BLaER1 treated with 17β-estradiol and CSF1 and Interleukin-3, amounts not matched to agents 10 nM and 100 nM (cell line): ENCODE results near the gene UNC93B1.
A peak's percentile ranks its signal among the peaks of the same experiment; 100 is the strongest.

ENCODE experiments used
- H3K27ac ChIP-seq, 11 experiments: shearing (Covaris generic); formaldehyde crosslinking; 2 replicates each; pipeline ENCODE4 v1.8.1; 2022
- H3K27me3 ChIP-seq, 11 experiments: shearing (Covaris generic); formaldehyde crosslinking; 2 replicates each; pipeline ENCODE4 v1.8.1; 2022
- H3K36me3 ChIP-seq, 11 experiments: shearing (Covaris generic); formaldehyde crosslinking; 2 replicates each; pipeline ENCODE4 v1.8.1; 2022
- H3K4me1 ChIP-seq, 10 experiments: shearing (Covaris generic); formaldehyde crosslinking; 2 replicates each; pipeline ENCODE4 v1.8.1; 2022
- H3K4me2 ChIP-seq, 11 experiments: shearing (Covaris generic); formaldehyde crosslinking; 2 replicates each; pipeline ENCODE4 v1.8.1; 2022
- H3K4me3 ChIP-seq, 10 experiments: shearing (Covaris generic); formaldehyde crosslinking; 2 replicates each; pipeline ENCODE4 v1.8.1; 2022
- H3K9ac ChIP-seq, 11 experiments: shearing (Covaris generic); formaldehyde crosslinking; 2 replicates each; pipeline ENCODE4 v1.8.1; 2022
- H3K9me3 ChIP-seq, 11 experiments: shearing (Covaris generic); formaldehyde crosslinking; replicated peaks in 1 of 11; 2 replicates each; pipeline ENCODE4 v1.8.1; 2022
- H4K20me1 ChIP-seq, 11 experiments: shearing (Covaris generic); formaldehyde crosslinking; 2 replicates each; pipeline ENCODE4 v1.8.1; 2022
- Cebpa-rat ChIP-seq, 11 experiments: shearing (Covaris generic); IDR thresholded peaks; 2 replicates each; pipeline ENCODE4 v1.8.1; 2022

The UNC93B1 gene

DNA sequence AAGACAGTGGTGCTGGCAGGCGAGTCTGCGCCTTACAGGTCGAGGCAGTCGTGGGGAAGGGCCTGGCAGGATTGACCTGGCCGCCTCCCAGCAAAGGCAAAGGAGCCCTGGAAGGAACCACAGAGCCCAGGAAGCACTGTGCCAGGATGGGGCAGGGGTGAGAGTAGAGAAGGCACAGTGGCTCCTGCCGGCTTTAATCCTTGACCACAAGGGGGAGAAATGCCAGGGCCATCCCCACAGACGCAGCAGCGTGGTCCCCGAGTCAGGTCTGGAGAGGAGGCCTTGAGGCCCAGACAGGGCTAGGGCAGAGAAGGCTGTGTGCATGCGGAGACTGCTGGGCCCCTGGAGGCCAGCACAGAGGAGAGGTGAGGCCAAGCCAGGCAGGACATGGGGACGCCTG, 16.7 kb upstream of the UNC93B1 start:
- Histone ChIP-seq H3K9me3 (peaks cover 0 to 7% (median 0%) of the 10 kb centered on the region in 11 experiments; a peak in 4 of 22 replicates), H4K20me1 (peaks cover 0 to 57% (median 10%) of the 10 kb centered on the region in 11 experiments; a peak in 11 of 22 replicates), H3K27ac (peak overlapping the region in 5 of 11 experiments; percentile 1 to 29 (median 21); a peak in 6 of 22 replicates), H3K4me1 (peaks cover 44 to 66% (median 55%) of the 10 kb centered on the region in 10 experiments), H3K36me3 (peaks cover 6 to 74% (median 42%) of the 10 kb centered on the region in 11 experiments; a peak in 17 of 22 replicates), H3K4me2 (peak overlapping the region; percentile 11 to 83 (median 60); a peak in 20 of 22 replicates), H3K4me3 (no peak overlapping the region), H3K27me3 (no peaks in the 10 kb centered on the region), H3K9ac (peak overlapping the region in 8 of 11 experiments; percentile 3 to 54 (median 36); a peak in 11 of 22 replicates)
- no peak for TF ChIP-seq Cebpa-rat (IDR thresholded peaks at IDR 0.05)

DNA sequence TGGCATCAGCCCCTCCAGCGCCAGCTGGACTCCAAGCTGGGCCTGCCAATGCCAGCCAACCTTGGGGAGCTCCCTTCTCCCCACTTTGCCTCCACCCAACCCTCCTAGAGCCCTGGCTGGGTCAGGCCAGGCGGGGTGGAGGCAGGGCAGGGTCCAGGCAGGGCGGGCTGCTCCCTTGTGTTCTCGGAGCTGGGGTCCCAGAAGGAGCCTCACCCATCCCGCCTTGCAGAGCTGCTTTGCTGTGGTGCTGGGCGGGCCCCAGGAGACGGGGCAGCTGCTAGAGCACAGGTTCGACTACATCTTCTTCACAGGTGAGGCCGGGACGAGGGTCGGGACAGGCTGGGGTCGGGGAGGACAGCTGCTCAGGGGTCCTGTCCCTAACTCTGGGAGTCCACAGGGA, 15.6 kb upstream of the UNC93B1 start:
- H3K36me3 ChIP-seq, result peaks cover 3 to 70% (median 33%) of the 10 kb centered on the region in 11 experiments; a peak in 17 of 22 replicates
- peaks cover 0 to 64% (median 16%) of the 10 kb centered on the region in 11 experiments; a peak in 12 of 22 replicates for H4K20me1 ChIP-seq
- H3K27ac ChIP-seq, result 0 out of 22 replicates have a peak overlapping the region, but pooled peaks of 1 of the 11 experiments have one; percentile 29
- no peaks in the 10 kb centered on the region for H3K27me3 ChIP-seq
- H3K9me3 ChIP-seq, result peaks cover 0 to 5% (median 0%) of the 10 kb centered on the region in 11 experiments; a peak in 4 of 22 replicates
- TF ChIP-seq Cebpa-rat (IDR thresholded peaks at IDR 0.05), result no peak
- H3K9ac ChIP-seq, result peak overlapping the region in 5 of 11 experiments; percentile 0 to 51 (median 19); a peak in 5 of 22 replicates
- H3K4me3 ChIP-seq, result no peak overlapping the region
- H3K4me2 ChIP-seq, result peak overlapping the region in 1 of 11 experiments; percentile 11; a peak in 1 of 22 replicates
- peaks cover 46 to 67% (median 57%) of the 10 kb centered on the region in 10 experiments for H3K4me1 ChIP-seq

DNA sequence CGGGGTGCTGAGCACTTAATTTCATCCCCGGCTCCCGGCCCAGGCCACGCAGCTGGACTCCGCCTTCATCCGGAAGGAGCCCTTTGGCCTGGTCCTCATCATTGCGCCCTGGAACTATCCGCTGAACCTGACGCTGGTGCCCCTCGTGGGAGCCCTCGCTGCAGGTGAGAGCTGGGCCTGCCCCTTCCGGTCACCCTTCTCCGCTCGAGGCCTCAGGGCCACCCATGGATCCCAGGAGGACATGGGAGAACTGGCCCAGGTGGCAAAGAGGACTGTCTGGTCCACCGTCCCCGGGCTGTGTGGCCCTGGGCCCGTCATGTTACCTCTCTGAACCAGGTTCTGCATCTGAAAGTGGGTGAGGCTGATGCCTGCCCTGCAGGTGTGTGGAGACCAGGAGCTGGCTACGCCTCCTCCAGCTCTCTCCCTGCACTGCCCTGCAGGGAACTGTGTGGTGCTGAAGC, 14.9 kb upstream of the UNC93B1 start:
- H3K4me2 ChIP-seq, result peak overlapping the region in 1 of 11 experiments; percentile 76; a peak in 1 of 22 replicates
- H3K27ac ChIP-seq, result no peak overlapping the region
- no peak for TF ChIP-seq Cebpa-rat (IDR thresholded peaks at IDR 0.05)
- peaks cover 0 to 65% (median 26%) of the 10 kb centered on the region in 11 experiments; a peak in 14 of 22 replicates for H3K36me3 ChIP-seq
- H3K4me1 ChIP-seq, result peaks cover 54 to 74% (median 65%) of the 10 kb centered on the region in 10 experiments
- H3K4me3 ChIP-seq, result no peak overlapping the region
- peaks cover 0 to 64% (median 16%) of the 10 kb centered on the region in 11 experiments; a peak in 12 of 22 replicates for H4K20me1 ChIP-seq
- H3K9ac ChIP-seq, result peak overlapping the region in 1 of 11 experiments; percentile 30; a peak in 1 of 22 replicates
- no peaks in the 10 kb centered on the region for H3K27me3 ChIP-seq
- H3K9me3 ChIP-seq, result no peaks in the 10 kb centered on the region; a peak in 1 of 22 replicates

DNA sequence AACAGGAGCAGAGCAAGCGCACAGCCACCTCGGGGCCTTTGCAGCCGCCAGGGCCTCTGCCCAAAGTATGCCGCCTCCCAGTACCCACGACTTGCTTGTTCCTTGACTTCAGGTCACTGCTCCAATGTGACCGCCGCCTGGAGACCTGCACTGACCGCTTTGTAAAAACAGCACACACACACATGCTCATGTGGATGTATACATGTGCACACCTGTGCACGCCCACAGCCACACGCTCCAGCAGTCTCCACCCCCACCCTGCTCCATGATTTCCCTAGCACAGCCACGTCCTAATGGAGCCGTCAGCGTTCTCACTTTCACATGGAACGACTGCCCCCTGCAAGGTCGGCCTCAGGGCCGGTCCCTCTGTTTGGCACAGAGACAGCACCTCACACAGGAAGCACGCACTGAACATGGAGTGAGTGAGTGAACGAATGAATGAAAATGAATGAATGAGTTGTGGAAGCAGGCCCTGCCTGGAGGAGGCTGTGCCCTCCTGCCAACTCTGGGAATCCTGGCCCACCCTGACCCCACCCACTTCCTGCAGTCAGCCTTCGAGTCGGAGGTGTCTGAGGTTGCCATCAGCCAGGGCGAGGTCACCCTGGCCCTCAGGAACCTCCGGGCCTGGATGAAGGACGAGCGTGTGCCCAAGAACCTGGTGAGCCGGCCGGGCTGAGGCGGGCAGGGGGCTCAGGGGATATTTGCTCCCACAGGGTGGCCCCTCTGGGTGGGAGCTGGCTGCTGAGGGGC, 14.3 kb upstream of the UNC93B1 start:
- Histone ChIP-seq H3K4me2 (peak overlapping the region in 1 of 11 experiments; percentile 76; a peak in 3 of 22 replicates), H3K27ac (0 out of 22 replicates have a peak overlapping the region, but pooled peaks of 2 of the 11 experiments have one; percentile 23 to 53), H3K27me3 (no peaks in the 10 kb centered on the region), H3K9ac (peak overlapping the region in 4 of 11 experiments; percentile 39 to 68 (median 62); a peak in 3 of 22 replicates), H3K36me3 (peaks cover 0 to 65% (median 23%) of the 10 kb centered on the region in 11 experiments; a peak in 12 of 22 replicates), H3K9me3 (no peaks in the 10 kb centered on the region), H4K20me1 (peaks cover 0 to 64% (median 16%) of the 10 kb centered on the region in 11 experiments; a peak in 12 of 22 replicates), H3K4me1 (peaks cover 60 to 80% (median 71%) of the 10 kb centered on the region in 10 experiments), H3K4me3 (no peak overlapping the region)
- no peak for TF ChIP-seq Cebpa-rat (IDR thresholded peaks at IDR 0.05)

DNA sequence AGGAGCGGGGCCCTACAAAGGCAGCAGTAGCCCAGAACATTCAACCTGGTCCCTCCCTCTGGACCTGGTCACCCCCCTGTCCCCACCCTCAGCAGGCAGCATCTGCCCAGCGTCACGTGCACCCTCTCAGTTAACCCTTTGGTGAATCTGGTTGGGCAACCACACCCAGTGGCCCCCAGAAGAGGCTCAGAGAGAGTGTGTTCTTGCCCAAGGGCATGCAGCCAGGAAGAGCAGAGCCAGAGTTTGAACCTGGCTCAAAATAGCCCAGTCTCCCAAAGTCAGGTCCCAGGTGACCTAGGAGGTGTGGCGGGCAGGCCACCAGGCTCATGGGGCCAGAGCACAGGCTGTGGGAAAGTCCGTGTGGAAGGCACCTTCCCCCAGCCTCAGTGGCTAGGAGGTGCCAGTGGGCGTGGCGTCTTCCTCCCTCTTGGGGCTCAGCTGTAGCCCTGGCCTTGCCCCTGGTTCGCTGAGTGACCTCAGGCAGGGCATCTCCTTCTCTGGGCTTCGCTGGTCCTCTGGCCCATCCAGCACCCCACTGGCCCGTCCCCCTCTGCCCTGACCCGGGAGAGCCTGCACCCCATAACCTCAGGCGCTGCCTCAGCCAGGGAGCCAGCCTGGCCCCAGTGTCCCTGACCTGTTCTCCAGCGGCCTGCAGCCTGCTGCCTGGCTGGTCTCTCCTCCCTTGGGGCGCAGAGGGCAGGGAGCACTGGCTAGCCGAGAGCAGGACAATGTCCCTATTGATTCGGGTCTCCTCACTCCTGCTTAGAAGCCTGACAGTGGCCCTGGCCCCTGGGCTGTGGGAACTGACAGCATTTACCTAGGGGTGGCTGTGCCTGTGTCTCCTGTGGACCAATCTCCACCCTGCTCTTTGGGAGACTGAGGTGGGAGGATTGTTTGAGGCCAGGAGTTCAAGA, 13.3 kb upstream of the UNC93B1 start:
- H3K4me1 ChIP-seq, result peaks cover 70 to 90% (median 81%) of the 10 kb centered on the region in 10 experiments
- H3K9me3 ChIP-seq, result no peaks in the 10 kb centered on the region
- H3K9ac ChIP-seq, result peak overlapping the region; percentile 7 to 68 (median 53); a peak in 19 of 22 replicates
- H3K27ac ChIP-seq, result peak overlapping the region in 9 of 11 experiments; percentile 23 to 62 (median 53); a peak in 15 of 22 replicates
- H4K20me1 ChIP-seq, result peaks cover 0 to 64% (median 16%) of the 10 kb centered on the region in 11 experiments; a peak in 12 of 22 replicates
- peaks cover 0 to 61% (median 14%) of the 10 kb centered on the region in 11 experiments; a peak in 11 of 22 replicates for H3K36me3 ChIP-seq
- H3K4me2 ChIP-seq, result peak overlapping the region; percentile 62 to 84 (median 76)
- H3K4me3 ChIP-seq, result peak overlapping the region in 1 of 10 experiments; percentile 20; a peak in 1 of 20 replicates
- no peaks in the 10 kb centered on the region for H3K27me3 ChIP-seq
- 0 out of 22 replicates have a peak, but pooled peaks of 1 of the 11 experiments have one; percentile 20 for TF ChIP-seq Cebpa-rat (IDR thresholded peaks at IDR 0.05)

DNA sequence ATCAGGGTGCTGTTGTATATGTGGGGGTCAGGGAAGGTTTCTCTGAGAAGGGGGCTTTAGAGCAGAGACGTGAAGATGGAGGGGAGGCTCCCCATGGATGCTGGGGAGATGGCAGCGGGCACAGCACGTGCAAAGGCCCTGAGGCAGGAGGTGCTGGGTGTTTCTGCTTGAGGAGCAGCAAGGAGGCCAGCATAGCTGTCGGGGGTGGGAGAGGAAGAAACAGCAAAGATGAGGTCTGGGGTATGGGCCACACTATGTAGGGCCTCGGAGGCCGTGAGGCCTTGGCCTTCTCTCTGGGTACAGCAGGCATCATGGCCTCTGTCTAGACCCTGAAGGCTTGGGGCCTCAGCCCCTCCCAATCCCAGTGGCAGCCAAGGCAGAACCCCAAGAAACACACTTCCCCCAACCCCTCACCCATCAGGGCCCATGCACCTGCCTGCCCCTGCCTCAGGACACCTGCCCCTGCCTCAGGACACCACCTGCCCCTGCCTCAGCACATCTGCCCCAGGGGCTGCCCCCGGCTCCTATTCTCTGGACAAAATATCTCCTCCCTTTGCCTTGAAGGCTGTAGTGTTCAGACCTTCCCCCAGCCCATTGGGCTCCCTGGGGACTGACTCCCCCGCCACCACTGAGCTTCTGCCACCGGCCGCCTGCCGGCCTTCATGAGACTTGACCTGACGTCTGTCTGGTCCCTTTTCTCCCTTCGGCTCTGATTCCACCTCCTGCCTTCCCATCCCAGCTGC, 12.4 kb upstream of the UNC93B1 start:
- H3K27ac ChIP-seq, result peak overlapping the region in 8 of 11 experiments; percentile 23 to 62 (median 56); a peak in 14 of 22 replicates
- H3K9me3 ChIP-seq, result no peaks in the 10 kb centered on the region
- peaks cover 0 to 60% (median 16%) of the 10 kb centered on the region in 11 experiments; a peak in 12 of 22 replicates for H4K20me1 ChIP-seq
- TF ChIP-seq Cebpa-rat (IDR thresholded peaks at IDR 0.05), result no peak
- H3K4me3 ChIP-seq, result no peak overlapping the region
- H3K27me3 ChIP-seq, result no peaks in the 10 kb centered on the region
- peak overlapping the region; percentile 62 to 84 (median 76) for H3K4me2 ChIP-seq
- H3K36me3 ChIP-seq, result peaks cover 0 to 52% (median 6%) of the 10 kb centered on the region in 11 experiments; a peak in 10 of 22 replicates
- peak overlapping the region; percentile 7 to 68 (median 53); a peak in 19 of 22 replicates for H3K9ac ChIP-seq
- H3K4me1 ChIP-seq, result peaks cover 73 to 95% (median 84%) of the 10 kb centered on the region in 10 experiments

DNA sequence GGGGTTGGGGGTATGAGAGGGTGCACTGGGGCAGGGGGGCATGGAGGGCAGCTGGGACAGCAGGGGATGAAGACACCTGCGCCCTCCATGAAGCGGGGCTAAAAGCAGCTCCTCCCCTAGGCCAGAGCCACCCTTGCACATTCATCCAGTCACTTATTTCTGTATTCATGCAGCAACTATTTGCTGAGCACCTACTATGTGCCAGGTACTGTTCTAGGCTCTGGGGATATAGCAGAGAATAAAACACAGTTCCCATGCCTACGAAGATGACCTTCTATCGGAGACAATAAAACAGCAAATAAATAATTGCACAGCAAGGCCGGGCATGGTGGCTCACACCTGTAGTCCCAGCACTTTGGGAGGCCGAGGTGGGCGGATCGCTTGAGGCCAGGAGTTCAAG, 11.6 kb upstream of the UNC93B1 start:
- H3K27me3 ChIP-seq, result no peaks in the 10 kb centered on the region
- peaks cover 0 to 49% (median 6%) of the 10 kb centered on the region in 11 experiments; a peak in 9 of 22 replicates for H3K36me3 ChIP-seq
- peak overlapping the region in 1 of 11 experiments; percentile 77; a peak in 2 of 22 replicates for H3K9ac ChIP-seq
- H3K4me1 ChIP-seq, result peaks cover 73 to 95% (median 84%) of the 10 kb centered on the region in 10 experiments
- H3K27ac ChIP-seq, result peak overlapping the region in 7 of 11 experiments; percentile 95 to 100 (median 97); a peak in 7 of 22 replicates
- no peaks in the 10 kb centered on the region for H3K9me3 ChIP-seq
- no peak overlapping the region for H3K4me3 ChIP-seq
- H4K20me1 ChIP-seq, result peaks cover 0 to 52% (median 16%) of the 10 kb centered on the region in 11 experiments; a peak in 11 of 22 replicates
- no peak for TF ChIP-seq Cebpa-rat (IDR thresholded peaks at IDR 0.05)
- H3K4me2 ChIP-seq, result peak overlapping the region; percentile 93 to 100 (median 98); a peak in 18 of 22 replicates
